CD4-positive, alpha-beta T cell treated with Interferon alpha-2 for 1 hour (primary cell): ENCODE measurements around the gene OS9.

Source experiments
- DNase-seq, 2 donors: peaks; one replicate each; pipeline ENCODE4 v3.0.0-alpha.2; 2020 to 2022

The OS9 gene

DNA sequence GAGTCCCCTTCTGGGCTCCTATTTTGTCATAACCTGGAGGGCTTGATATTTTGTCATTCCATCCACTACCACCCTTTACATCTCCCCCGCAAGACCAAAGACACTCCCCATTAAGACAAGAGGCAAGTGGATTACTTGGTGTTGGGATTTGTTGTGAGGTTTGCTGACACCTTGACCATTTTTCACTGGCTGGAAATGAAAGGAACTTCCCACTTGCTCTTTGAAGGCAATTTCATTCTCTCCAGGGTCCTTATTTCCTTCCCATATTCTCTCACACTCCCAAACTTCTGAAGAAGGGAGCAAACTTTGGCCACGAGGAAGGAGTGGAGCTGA is 29.7 kb downstream of the OS9 start:
- no peak for DNase-seq

DNA sequence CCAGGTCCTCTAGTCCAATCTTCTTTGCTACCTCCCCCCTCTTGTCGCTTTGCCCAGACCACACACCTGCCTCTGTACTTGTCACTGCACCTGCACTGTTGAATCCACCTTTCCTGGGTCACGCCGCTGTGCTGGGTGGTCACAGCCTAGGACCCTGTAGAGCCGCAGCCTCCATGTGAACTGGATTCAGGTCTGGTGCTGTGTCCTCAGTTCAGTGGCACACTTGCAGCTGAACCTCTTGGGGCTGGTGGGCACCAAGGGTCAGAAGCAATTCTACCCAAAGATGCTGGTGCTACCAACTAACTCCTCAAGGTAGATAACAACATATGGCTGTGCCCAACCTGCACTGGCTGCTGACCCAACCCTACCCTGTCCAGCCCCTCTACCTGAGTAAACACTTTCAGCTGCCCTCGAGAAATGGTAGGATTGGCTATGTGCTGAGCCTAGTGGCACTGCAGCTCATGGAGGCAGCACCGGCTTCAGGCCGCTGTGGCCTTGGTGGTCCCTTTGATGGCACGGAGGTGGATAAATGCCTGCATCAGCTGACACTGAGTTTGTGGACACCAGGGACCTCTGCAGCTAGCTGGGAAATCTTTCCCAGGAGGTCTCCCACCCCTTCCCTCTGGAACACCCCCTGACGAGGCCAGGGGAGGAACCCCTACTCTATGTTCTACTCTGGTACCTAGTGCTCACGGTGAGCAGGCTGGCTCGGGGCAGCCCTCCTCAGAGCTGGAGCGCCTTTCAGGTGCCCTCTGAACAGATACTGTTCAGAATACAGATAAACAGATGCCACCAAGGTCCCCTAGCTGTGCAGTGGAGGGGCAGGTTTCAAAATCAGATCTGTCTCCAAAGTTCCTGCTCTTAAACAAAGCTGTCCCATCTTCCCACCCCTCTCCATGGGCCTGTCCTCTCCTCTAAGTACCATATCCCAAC is 30.3 kb downstream of the OS9 start:
- DNase-seq, result no peak

DNA sequence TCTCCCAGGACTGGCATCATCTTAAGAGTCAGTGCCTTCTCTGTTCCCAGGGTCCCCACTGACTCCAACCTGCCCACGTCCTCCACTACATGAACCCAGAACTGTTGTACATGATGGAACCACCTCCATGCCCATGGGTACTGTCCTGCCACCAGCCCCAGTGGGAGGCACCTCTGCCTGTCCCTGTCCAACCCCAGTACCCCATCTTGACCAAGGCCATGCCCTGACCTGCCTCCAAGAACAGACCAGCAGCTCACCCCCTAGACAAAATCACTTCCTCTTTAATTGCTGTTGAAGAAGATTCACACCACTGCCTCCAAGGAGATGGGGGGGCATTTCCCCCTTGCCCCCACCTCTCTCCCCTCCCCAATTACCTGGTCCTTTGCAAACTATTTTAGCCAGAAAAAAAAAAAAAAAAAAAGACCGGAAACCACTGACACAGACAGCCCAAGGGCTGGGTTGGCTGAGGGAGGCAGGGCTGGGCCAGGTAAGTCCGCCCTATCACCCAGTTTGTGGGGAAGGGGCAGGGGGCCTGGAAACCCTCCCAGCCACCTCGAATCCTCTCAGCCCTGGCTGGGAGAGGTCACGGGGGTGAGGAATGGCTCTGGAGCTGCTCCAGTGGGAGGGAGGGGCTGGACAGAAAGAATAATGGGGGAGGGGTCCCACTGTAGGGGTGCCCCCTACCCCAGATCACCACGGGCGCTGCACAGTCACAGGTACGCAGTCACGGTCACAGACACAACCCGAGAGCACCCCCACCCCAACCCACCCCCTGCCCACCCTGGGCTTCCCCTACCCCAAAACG is 31.2 kb downstream of the OS9 start:
- no peak for DNase-seq

DNA sequence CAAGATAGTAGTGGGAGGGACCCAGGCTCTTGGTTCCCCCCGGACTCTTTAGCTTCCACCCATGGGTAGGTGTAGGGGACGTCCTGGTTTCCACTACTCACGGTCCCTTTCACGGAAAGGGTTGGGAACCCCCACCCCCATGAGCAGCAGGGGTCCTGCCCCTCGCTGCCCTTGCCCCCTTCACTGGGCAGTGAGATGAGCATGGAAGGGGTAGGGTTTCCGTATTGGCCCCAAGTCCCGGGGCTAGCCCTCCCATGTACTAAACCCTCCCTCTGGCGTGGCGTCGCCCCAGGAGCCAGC is 31.9 kb downstream of the OS9 start:
- DNase-seq, result no peak

- DNase-seq, result peak in 1 of 2 donors; percentile 43
Observed at GRCh38 chr12:57726151-57726883, 32.4 kb downstream of the OS9 start.

GRCh38 chr12:57726884-57727757 is 33.2 kb downstream of the OS9 start:
- DNase-seq, result no peak

GRCh38 chr12:57727758-57728395 is 33.9 kb downstream of the OS9 start:
- no peak for DNase-seq

- no peak for DNase-seq
Observed at GRCh38 chr12:57729321-57729844, 35.5 kb downstream of the OS9 start.

DNA sequence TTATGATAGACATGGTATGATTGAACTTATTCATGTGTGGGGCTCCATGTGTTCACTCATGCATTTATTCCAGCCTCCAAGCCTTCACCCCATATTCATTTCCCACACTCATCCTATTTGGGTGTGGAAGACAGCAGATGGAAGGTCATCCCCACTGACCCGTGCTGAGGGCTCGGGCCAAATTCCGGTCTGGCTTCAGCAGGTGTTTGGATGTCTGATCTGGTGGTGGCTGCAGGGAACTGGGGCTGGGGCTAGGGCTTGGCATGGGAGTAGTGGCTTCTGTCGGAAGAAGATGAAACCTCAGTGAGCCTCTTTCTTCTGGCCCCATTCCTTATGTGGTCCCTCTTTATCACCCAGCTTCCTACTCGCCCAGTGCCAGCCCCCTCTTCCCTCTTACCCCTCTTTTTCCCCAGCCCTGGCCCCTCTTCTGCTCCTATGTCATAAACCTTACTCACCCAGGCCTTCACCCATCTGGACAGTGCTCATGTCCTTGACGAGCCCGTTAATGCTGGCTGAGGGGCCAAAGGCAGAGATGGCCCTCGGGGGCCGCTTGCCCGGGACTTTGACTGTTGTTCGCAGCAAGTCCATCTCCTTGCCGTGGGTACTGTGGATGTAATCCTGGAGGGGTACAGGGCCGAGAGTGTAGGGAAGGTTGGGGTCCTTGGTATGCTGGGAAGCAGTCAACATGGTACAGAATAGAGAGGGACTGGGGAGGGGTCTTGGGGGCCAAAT is 36.6 kb downstream of the OS9 start:
- no peak for DNase-seq

DNA sequence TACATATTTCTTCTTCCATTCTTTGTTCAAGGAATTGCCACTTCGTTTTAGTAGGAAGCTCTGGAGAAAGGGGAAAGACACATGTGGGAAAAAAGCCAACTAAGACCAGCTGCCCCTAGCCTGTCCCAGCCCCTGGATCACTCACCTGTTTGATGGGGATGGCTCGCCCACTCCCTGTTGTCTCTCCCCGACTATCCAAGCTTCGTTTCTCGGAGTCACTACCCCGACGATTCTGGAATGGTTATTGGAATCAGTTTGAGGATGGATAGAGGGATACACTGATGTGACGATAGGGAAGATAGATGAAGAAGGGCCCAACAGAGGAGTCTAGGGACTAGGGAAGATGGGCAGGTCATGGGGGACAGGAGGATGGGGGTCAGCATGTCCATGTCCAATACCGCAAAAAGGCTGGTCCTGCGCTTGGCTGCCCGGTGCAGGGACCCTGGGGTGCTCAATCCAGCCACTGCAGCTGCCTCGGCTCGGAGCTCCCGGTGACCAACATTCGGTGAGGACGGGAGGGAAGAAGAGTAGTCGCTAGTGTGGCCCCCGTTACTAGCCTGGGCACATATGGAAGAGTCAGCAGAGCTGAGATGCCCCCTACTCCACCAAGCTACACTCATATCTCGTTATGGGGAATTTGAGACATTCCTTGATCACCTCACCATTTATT is 37.6 kb downstream of the OS9 start:
- no peak for DNase-seq

DNA sequence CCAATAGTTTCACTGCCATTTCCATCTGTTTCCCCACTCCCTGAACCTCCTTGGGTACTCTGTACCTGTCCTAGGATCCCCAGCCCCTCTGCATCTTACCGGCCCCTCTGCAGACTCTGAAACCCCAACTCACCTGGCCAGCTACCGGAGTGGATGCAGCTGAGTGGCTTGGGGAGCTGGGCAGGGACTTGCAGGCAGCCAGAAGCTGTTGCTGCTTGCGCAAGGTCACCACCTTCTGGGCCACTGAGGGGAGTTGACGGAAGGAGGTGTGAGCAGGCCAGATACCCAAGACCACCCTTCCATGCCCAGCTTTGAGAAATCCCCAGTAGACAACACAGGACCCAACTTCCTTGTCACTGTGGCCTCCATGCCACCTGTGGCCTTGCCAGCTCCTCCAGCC is 38.3 kb downstream of the OS9 start:
- no peak for DNase-seq

DNA sequence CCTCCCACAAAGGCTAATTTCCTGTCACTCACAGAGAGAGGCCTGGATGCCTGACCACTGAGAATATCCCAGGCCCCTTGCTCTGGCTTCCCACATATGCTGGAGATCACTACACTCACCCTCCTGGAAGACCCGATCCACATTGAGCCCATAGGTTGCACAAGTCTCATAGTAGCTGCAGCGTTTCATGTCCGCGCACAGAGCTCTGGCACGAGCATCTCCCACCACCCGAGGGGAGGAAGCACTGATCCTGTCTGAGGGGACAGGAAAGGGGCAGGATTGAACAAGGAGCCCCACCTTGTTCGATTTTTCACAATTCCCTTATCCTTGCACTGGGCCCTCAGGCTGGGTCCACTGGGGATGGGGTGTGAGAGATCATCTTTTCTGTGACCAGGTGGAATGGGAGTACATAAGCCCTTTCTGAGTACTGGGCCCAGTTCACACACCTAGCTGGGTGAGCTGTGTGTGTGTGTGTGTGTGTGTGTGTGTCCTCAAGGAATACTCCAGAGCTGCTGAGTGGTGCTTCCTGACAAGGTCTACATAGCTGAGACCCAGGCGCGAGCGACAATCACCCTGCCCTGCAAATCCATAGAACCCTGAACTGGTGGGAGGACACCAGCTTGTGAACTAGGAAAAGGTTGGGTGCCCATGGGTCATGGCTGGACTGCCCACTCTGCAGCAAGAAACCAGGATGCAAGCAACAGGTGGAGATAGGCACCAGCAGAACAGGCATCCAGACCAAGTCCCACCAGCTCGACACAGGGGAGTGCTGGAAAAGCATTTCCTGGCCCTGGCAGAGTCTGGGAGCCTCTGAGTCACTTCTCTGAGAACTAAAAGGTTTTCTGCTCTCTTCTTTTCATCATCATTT is 39.0 kb downstream of the OS9 start:
- DNase-seq, result no peak

DNA sequence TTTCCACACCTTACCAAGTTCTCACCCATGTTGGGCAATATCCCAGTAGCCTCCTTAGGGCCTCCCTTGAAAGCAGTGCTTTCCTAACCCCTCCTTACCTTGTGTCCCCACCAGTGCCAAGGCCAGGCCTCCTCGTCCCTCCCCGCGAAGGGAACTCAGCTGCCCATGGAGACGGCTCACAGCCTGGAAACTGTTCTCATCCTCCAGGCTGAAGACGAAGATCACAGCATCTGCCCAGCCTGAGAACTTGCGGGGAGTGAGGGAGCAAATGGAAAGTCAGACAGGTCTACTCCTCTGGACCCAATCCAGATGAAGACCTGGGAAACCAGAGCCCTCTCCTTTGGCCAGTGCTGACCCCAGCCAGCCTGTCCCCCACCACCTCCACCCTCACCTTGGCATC is 40.0 kb downstream of the OS9 start:
- DNase-seq, result no peak

- DNase-seq, result no peak
Observed at GRCh38 chr12:57734591-57734990, 40.7 kb downstream of the OS9 start.

DNA sequence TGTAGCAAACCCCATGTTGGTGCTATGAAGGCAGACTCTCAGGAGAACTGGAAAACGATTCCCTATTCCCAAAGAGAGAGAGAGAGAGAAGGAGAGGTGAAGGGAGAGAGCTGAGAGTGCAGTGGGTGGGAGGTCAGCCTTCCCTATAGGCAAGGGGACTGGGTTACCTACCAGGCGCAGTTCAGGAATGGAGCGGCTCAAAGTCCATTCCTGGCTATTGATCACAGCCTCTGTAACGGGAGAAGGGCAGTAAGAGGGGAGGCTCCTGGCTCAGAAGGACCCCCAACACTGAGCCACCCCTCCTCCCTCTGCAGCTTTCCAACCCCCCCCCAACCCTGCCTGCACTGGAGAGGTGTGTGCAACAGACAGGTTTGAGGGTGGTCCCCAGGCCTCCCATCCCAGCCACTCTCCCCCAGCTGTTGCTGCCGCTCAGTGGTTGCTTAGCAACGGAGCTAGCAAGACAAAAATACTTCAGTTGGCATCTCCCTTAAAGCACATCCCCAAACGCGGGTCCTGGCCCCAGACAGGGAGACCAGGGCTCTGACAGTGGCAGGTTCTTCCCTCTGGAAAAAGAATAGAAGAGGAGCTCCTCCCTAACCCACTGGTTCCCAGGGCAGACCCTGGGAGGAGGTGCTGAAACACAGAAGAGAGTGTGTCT is 41.4 kb downstream of the OS9 start:
- no peak for DNase-seq

GRCh38 chr12:57735952-57736740 is 42.2 kb downstream of the OS9 start:
- DNase-seq, result no peak

DNA sequence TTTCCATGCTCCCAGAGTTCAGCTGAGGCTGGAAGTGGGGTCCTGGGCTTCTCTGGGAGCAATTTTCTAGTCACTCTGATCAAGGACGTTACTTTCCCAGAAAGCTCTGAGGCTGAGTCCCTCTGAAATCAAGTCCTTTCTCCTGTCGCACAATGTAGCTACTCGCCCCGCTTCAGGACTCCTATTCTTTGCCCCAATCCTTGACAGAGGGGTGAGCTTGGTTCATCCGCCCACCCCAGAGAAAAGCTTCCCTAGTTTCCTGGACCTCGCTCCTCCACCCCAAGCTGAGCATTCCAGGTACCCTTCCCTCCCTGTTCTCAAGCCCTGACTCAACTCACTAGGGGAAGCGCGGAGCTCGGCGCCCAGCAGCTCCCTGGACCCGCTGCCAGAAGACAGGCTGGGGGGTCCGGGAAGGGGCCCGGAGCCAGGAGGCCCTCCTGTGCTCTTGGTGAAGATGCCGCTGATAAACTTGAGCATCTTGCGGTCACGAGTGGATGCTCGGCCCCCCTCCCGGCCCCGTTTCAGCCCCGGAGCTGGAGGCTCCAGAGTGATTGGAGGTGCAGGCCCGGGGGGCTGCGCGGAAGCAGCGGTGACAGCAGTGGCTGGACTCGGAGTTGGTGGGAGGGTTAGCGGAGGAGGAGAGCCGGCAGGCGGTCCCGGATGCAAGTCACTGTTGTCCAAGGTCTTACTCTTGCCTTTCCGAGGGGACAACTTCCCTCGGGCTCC is 43.0 kb downstream of the OS9 start:
- DNase-seq, result no peak
